ENCODE measurements around the gene TMEM179.

TMEM179 gene

GRCh38 chr14:104569435-104569834 is 35.1 kb downstream of the TMEM179 start:
- DNase-seq (ENCODE audit: low spot score), result no peak

GRCh38 chr14:104568620-104569019 is 36.0 kb downstream of the TMEM179 start:
- DNase-seq (ENCODE audit: low spot score), result no peak

- no peak for DNase-seq (ENCODE audit: low spot score)
Observed at GRCh38 chr14:104567957-104568225, 36.7 kb downstream of the TMEM179 start.

- peak; percentile 52 for DNase-seq (ENCODE audit: low spot score)
Observed at GRCh38 chr14:104567141-104567956, 37.2 kb downstream of the TMEM179 start.

- DNase-seq (ENCODE audit: low spot score), result no peak
Observed at GRCh38 chr14:104564744-104565679, 39.6 kb downstream of the TMEM179 start.

GRCh38 chr14:104563742-104564615 is 40.6 kb downstream of the TMEM179 start:
- DNase-seq (ENCODE audit: low spot score), result peak; percentile 99

- no peak for DNase-seq (ENCODE audit: low spot score)
Observed at GRCh38 chr14:104563191-104563741, 41.3 kb downstream of the TMEM179 start.

- no peak for DNase-seq (ENCODE audit: low spot score)
Observed at GRCh38 chr14:104562606-104563005, 42.0 kb downstream of the TMEM179 start.

GRCh38 chr14:104561632-104562495 is 42.7 kb downstream of the TMEM179 start:
- DNase-seq (ENCODE audit: low spot score), result no peak

- no peak for DNase-seq (ENCODE audit: low spot score)
Observed at GRCh38 chr14:104561124-104561557, 43.4 kb downstream of the TMEM179 start.

- DNase-seq (ENCODE audit: low spot score), result no peak
Observed at GRCh38 chr14:104560586-104560945, 44.0 kb downstream of the TMEM179 start.

- no peak for DNase-seq (ENCODE audit: low spot score)
Observed at GRCh38 chr14:104559804-104560585, 44.6 kb downstream of the TMEM179 start.

GRCh38 chr14:104559028-104559803 is 45.4 kb downstream of the TMEM179 start:
- DNase-seq (ENCODE audit: low spot score), result no peak

GRCh38 chr14:104558231-104559027 is 46.1 kb downstream of the TMEM179 start:
- no peak for DNase-seq (ENCODE audit: low spot score)

- DNase-seq (ENCODE audit: low spot score), result no peak
Observed at GRCh38 chr14:104557766-104558165, 46.8 kb downstream of the TMEM179 start.

- no peak for DNase-seq (ENCODE audit: low spot score)
Observed at GRCh38 chr14:104557086-104557485, 47.5 kb downstream of the TMEM179 start.

- DNase-seq (ENCODE audit: low spot score), result no peak
Observed at GRCh38 chr14:104556256-104557021, 48.1 kb downstream of the TMEM179 start.
